H4 (cell line): ENCODE results near the gene PHPT1. TPM values are rescaled to one million over a fixed set of nuclear protein-coding genes. Genes with fewer than 3 reads are reported as not detected.
A peak's percentile ranks its signal among the peaks of the same experiment; 100 is the strongest.

Source experiments
- DNase-seq: peaks from one replicate; pipeline ENCODE4 v3.0.0-alpha.2; 2015; ENCODE audit warnings: low spot score
- total RNA-seq: library from RNA; depleted of rRNA; stranded (reverse); fragments of >200 nt; shearing (Covaris generic); gene quantifications from 2 replicates; pipeline ENCODE4 v1.2.3, GENCODE V29; 2014

The PHPT1 gene
- total RNA-seq, 1 experiment from 2014 or later, result 100 TPM

DNA sequence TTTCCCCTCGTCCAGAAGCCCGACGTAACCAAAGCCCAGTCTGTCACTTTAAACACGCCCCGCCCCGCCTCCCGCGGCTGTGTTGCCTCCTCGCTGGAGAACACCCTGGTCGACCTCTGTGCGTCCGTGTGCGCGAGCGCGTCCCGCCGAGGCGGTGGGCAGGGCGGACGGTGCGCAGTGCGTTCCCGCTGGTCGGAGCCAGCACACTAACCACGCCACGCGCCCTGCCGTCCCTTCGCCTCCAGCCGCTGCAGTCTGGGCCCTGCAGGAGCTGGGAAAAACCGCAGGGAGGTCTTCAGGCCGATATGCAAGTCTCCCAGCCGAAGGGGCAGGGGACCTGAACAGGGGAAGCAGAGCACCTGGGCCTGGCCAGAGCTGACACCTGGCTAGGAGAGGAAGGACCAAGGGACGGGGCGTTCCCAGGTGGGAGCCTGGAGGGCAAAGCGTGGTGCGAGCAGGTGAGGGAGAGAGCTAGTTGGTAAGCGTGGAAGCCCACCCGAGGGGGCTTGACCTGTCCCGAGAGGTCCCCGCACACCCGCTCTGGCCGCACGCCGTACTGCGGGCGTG is 1.3 kb upstream of the PHPT1 start:
- DNase-seq, result peak; percentile 56

DNA sequence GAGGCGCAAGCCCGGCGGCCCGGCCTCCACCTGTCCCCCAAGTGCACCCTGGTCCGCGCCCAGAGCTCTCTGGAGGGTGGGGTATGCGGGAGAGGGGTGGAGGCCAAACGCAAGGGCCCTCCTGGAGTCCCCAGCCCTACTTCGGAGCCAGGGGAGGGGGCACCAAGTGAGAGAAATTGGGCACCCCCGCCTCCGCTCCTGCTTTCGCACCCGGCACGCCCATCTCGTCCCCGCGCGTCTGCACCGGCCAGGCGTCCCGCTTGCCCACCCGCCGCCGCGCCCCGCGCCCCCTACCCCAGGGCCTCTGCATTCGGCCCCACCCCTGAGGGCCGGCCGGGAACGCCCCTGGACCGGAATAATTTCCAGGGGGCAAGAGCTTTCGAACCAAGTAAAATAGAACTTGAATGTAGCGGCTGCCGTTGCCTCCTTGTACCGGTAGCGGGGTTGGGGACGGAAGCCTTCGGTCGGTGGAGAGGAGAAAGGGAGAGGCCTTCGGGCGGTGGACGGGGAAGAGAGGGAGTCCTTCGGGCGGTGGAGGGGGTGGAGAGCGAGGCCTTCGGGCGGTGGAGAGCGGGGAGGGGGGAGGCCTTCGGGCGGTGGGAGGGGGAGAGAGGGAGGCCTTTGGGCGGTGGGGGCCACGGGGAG is 694 bp upstream of the PHPT1 start:
- DNase-seq, result no peak

DNA sequence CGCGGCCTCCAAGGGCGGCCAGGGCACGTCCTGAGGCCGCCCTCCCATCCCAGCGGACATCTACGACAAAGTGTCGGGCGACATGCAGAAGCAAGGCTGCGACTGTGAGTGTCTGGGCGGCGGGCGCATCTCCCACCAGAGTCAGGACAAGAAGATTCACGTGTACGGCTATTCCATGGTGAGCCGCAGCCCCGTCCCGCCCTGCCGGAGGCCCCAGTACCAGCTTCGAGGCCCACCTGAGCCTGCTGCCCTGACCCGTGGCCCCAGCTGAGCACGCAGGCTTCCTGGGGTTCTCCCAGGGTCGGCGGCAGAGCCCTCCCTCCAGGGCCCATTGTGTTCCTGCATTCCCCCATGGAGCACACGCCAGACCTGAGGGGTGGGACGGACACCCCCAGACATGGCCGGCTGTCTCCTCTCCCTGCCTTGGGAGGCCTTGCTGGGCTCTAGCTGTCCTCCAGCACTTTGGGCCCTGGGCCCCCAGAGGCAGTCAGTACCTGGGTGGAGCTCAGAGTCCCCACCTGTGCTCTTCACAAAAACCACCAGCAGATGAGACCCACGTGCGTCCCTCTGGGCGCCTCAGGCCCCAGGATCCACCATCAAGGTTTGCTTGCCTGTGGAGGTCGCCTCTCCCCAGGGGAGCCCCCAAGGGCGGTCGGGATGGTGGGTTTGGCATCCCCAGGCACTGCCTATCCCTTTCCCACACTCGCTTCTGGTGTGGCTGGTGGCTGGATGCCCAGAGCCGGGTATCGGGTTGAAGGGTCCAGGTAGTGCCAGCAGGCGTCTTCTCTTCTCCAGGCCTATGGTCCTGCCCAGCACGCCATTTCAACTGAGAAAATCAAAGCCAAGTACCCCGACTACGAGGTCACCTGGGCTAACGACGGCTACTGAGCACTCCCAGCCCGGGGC is 1.0 kb downstream of the PHPT1 start:
- DNase-seq, result no peak

DNA sequence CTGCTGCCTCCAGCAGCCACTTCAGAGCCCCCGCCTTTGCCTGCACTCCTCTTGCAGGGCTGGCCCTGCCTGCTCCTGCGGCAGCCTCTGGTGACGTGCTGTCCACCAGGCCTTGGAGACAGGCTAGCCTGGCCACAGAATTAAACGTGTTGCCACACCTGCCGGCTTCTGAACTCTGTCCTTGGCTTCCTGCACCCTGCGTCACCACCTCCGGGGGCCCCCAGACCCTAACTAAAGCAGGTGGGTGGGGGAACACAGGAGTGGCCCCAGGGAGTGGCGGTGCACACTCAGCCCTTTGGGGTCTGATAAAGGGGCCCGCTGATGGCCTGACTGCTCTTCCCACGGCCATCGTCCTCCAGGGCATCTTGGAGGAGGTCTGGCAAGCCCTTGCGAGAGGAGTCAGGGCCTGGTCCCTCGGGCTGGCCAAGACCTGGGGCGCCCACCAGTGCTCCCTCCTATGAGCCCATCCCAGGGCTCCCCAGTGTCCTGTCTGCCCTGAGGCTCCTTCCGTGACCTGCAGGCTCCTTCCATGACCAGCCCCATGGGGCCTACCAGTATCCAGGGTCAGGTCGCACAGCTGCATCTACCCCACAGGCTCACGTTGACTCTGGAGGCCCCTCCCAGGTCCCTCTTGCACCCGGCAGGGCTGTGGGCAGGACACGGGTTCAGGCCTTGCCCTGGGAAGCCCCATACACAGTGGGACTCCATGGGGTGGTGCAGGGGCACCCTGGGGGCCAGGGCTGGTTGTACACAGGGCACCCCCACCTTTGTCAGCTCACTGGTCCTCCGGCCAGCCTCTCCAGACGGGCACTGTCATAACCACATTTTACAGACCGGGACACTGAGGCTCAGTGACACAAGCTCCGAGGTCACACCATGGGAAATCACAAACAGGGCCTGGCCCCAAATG is 1.9 kb downstream of the PHPT1 start:
- no peak for DNase-seq

DNA sequence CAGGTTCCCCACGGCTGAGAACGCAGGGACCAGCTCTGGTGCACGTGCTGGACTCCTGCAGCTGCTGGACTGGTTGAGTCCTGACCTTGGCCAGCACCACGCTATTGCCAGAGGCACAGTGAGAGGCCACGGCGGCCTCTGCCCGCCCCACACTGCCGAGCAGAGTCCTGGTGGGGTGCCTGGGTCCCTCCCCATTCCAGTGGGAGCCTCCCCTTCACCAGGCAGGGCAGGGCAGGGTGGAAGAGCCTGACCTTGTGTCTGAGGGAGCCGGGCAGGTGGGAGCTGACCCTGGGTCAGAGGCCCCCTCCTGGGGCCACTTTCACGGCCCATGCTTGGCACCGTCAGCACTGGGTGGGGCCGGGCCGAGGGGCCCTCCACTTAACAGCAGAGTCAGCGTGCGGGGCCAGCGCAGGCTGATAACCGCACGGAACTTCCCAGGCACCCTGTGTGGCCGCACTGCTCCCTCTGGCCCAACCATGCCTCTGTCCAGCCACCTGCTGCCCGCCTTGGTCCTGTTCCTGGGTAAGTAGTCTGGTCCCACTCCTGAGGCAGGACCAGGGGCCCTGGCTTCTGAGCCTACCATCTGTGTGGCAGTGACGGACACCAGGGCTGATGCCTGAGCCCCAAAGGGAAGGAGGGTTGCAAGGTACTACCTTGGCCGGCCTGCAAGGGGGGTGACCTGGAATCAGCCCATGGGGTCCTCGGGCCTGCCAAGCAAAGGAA is 2.9 kb downstream of the PHPT1 start, which contains the start of gene MAMDC4:
TSS of gene MAMDC4 (plus strand) at position 406 of the 723 bp plus-strand sequence. CDS start at position 477, 71 bp downstream.
- DNase-seq, result no peak

DNA sequence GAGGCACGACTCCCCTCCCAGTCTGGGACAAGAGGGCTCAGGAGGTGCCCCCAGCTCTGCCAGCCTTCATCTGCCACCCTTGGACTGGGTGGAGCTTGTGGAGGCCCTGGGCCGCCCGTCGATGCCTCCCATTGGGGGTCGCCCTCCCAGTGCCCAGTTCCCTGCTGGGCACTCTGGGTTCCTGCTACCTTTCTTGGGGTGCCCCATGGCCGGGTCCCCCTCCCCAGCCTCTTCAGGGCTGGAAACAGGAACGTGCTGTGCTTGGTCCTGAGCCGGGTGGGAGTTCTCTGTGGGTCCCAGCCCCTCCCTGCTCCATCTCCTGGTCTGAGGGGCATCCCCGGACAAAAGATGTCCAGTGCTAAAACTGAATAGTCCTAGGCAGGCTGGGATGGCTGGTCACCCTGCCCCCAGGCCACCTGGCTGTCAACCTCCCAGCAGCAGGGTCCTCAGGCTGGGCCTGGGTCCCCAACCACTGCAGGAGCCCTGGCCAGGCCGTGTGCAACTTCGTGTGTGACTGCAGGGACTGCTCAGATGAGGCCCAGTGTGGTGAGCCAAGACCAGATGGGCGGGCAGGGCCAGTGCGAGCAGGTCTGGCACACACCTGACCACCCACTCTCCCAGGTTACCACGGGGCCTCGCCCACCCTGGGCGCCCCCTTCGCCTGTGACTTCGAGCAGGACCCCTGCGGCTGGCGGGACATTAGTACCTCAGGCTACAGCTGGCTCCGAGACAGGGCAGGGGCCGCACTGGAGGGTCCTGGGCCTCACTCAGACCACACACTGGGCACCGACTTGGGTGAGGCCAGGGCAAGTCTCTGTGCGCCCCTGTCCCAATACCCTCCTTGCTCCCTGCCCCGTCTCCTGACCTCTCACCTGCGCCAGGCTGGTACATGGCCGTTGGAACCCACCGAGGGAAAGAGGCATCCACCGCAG is 3.7 kb downstream of the PHPT1 start:
- DNase-seq, result no peak

DNA sequence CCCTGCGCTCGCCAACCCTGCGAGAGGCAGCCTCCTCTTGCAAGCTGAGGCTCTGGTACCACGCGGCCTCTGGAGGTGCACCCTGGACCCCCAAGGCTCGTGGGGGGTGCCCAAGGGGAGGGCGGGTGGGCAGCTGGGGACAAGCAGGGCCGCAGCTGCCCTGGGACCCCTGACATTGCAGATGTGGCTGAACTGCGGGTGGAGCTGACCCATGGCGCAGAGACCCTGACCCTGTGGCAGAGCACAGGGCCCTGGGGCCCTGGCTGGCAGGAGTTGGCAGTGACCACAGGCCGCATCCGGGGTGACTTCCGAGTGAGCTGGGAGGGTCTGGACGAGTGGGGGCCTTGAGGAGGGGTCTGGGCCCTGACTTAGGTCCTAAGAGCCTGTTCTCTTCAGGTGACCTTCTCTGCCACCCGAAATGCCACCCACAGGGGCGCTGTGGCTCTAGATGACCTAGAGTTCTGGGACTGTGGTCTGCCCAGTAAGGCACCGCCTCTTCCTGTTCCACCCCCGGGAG is 4.4 kb downstream of the PHPT1 start:
- DNase-seq, result no peak

DNA sequence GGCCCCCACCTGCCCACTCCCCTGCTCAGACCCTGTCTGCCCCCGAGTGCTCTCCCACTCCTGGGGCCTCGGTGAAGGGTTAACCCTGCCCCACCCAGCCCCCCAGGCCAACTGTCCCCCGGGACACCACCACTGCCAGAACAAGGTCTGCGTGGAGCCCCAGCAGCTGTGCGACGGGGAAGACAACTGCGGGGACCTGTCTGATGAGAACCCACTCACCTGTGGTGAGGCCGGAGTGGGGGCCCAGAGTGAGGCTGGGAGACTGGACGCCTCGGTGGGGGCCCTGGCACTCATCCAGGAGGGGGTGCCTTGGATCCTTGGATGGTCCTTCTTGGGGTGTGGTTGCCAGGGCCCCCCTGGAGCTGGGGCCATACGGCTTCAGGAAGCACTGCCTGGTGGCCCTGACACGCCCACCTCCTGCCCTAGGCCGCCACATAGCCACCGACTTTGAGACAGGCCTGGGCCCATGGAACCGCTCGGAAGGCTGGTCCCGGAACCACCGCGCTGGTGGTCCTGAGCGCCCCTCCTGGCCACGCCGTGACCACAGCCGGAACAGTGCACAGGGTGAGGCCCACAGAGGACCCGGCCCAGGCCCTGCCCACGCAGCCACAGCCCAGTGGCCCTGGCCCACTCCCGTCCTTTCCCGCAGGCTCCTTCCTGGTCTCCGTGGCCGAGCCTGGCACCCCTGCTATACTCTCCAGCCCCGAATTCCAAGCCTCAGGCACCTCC is 5.1 kb downstream of the PHPT1 start:
- no peak for DNase-seq

DNA sequence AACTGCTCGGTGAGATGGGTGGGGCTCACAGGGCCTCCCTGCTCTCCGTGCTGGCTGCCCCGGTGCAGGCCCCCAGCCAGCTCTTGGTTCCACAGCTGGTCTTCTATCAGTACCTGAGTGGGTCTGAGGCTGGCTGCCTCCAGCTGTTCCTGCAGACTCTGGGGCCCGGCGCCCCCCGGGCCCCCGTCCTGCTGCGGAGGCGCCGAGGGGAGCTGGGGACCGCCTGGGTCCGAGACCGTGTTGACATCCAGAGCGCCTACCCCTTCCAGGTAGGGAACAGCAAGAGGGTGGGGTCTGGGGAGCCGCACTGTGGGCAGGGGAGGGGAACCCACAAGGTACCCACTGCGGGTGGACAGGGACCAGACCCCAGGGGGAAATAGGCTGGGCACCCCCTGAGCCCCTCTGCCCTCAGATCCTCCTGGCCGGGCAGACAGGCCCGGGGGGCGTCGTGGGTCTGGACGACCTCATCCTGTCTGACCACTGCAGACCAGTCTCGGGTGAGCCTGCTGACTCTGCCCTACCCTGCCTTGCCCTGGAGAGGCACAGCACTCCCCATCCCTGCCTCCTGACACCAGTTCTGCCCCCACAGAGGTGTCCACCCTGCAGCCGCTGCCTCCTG is 5.7 kb downstream of the PHPT1 start:
- DNase-seq, result no peak

DNA sequence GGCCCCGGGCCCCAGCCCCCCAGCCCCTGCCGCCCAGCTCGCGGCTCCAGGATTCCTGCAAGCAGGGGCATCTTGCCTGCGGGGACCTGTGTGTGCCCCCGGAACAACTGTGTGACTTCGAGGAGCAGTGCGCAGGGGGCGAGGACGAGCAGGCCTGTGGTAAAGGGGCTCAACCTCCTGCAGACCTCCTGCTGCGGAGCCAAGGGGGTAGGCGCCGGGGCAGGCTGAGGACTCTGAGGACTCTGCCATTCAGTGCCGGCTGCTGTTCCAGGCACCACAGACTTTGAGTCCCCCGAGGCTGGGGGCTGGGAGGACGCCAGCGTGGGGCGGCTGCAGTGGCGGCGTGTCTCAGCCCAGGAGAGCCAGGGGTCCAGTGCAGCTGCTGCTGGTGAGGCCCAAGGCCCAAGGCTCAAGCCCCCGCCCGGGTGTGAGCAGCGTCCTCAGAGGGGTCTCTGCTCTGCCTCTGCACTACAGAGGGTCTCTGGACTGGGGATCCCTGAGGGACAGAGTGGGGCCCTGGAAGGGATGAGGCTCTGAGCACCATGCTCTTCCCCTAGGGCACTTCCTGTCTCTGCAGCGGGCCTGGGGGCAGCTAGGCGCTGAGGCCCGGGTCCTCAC is 6.4 kb downstream of the PHPT1 start:
- DNase-seq, result no peak

DNA sequence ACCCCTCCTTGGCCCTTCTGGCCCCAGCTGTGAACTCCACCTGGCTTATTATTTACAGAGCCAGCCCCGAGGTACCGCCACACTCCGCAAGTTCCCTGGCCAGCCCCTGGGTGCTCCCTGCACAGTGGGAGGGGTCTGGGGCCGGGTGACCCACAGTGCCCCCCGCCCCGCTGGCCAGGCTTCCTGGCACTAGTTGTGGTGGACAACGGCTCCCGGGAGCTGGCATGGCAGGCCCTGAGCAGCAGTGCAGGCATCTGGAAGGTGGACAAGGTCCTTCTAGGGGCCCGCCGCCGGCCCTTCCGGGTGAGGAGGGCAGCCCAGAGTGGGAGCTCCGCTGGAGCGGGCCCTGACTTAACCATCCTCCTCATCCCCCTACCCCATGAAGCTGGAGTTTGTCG is 6.9 kb downstream of the PHPT1 start:
- DNase-seq, result no peak

DNA sequence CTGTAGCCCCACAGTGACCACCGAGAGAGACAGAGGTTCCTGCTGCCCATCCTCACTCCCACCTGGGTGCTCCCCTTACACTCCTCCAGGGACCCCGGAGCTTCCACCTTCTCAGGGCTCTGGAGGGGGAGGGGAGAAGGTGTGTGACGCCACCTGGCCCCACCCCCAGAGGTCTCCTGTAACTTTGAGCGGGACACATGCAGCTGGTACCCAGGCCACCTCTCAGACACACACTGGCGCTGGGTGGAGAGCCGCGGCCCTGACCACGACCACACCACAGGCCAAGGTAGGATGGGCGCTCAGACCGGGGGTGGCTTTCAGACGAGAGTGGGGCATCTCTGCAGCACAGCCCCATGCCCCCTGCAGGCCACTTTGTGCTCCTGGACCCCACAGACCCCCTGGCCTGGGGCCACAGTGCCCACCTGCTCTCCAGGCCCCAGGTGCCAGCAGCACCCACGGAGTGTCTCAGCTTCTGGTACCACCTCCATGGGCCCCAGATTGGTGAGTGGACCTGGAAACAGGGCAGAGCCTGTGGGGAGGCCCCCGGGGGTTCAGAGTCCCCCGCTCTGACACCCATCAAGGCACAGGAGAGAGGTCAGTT is 7.4 kb downstream of the PHPT1 start:
- no peak for DNase-seq

DNA sequence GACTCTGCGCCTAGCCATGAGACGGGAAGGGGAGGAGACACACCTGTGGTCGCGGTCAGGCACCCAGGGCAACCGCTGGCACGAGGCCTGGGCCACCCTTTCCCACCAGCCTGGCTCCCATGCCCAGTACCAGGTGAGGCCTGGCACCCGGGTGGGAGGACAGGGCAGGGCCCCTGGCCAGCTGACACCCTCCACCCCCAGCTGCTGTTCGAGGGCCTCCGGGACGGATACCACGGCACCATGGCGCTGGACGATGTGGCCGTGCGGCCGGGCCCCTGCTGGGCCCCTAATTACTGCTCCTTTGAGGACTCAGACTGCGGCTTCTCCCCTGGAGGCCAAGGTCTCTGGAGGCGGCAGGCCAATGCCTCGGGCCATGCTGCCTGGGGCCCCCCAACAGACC is 8.0 kb downstream of the PHPT1 start:
- DNase-seq, result no peak

DNA sequence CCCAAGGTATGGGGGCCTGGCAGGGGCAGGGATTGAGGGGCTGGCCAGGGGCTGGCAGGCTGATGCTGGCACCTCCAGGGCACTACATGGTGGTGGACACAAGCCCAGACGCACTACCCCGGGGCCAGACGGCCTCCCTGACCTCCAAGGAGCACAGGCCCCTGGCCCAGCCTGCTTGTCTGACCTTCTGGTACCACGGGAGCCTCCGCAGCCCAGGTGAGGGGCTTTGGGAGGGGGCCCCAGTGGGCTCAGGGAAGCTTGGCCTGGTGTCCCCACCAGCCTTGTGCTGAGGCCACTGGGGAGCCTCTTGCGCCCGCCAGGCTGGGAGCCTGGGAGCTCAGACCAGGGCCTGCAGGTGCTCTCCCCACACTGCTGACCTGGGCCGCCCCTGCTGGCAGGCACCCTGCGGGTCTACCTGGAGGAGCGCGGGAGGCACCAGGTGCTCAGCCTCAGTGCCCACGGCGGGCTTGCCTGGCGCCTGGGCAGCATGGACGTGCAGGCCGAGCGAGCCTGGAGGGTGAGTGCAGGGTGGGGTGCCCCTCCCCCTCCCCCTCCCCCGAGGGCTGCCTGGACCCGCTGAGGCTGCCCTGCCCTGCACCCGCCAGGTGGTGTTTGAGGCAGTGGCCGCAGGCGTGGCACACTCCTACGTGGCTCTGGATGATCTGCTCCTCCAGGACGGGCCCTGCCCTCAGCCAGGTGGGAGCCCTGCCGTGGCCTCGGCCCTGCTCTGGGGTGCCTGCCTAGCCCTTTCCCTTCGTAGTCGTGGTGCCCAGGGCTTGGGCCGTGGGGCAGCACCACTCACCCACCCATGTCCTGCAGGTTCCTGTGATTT is 8.6 kb downstream of the PHPT1 start:
- DNase-seq, result no peak

DNA sequence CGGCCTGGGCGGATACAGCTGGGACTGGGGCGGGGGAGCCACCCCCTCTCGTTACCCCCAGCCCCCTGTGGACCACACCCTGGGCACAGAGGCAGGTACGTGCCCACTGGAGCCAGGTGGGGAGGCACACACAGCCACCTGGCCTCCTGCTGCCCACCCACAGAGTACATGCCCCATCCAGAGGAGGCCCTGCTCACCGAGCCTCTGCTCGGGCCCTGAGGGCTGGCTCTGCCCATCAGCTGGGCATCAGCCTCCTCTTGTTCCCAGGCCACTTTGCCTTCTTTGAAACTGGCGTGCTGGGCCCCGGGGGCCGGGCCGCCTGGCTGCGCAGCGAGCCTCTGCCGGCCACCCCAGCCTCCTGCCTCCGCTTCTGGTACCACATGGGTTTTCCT is 9.2 kb downstream of the PHPT1 start:
- DNase-seq, result no peak

DNA sequence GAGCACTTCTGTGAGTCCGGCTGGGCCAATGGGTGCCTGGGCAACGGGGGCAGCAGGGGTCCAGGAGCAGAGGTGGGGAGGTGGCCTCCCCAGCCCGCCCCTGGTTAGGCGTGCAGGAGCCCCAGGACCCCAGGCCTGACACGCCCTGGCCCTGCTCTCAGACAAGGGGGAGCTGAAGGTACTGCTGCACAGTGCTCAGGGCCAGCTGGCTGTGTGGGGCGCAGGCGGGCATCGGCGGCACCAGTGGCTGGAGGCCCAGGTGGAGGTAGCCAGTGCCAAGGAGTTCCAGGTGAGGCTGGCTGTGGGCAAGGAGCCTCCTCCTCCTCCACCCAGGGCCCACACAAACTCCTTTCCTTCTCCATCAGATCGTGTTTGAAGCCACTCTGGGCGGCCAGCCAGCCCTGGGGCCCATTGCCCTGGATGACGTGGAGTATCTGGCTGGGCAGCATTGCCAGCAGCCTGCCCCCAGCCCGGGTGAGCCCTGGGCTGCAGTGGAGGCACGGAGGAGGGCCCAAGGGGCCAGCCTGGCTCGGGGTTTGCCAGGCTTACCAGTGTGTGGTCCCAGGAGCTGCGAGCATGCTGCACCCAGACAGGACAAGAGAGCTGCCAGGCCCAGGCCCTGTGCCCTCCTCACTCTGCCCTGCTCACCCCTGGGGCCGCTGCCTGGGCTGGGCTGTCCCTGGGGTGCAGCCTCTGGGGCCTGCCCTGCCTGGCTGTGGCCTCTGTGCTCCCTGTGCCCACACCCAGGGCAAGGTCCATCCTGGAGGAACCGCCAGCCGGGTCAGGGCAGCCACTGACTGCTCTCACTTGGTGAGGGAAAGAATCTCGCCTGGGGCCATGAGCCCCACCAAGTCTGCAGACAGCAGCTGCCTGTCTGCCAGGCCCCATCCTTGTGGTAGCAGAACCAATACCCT is 9.9 kb downstream of the PHPT1 start:
- DNase-seq, result peak; percentile 55
